Neural cell (in vitro differentiated cells): ENCODE data around the gene PEX11B. TPM values are rescaled to one million over a fixed set of nuclear protein-coding genes. Genes with fewer than 3 reads are reported as not detected.

ENCODE experiments used
- H2AFZ ChIP-seq: fragments of 200-600, 300-800 bp; sonication (generic), shearing (Covaris generic); 2 replicates; pipeline ENCODE4 v1.6.0; 2014; ENCODE audit warnings: low read depth, mild to moderate bottlenecking, antibody characterized with exemption, low read length, moderate library complexity
- H3F3A ChIP-seq: fragments of 200-600 bp; shearing (Covaris generic); 2 replicates; pipeline ENCODE4 v1.6.1; 2016; ENCODE audit warnings: mild to moderate bottlenecking, moderate library complexity, mixed read lengths, antibody characterized with exemption, low read length; ENCODE audit not compliant: insufficient read depth, poor library complexity, severe bottlenecking
- H3K27ac ChIP-seq: fragments of 200-600, 300-800 bp; sonication (generic), shearing (Covaris generic); 2 replicates; pipeline ENCODE4 v1.5.1; 2014; ENCODE audit warnings: mild to moderate bottlenecking, low read length, moderate library complexity
- H3K27me3 ChIP-seq: fragments of 300-800, 200-600 bp; sonication (generic), shearing (Covaris generic); 2 replicates; pipeline ENCODE4 v1.6.0; 2014; ENCODE audit warnings: mild to moderate bottlenecking, low read depth, low read length, moderate library complexity; ENCODE audit not compliant: insufficient read depth
- H3K36me3 ChIP-seq: fragments of 300-800, 200-600 bp; sonication (generic), shearing (Covaris generic); 2 replicates; pipeline ENCODE4 v1.5.1; 2014; ENCODE audit warnings: mild to moderate bottlenecking, antibody characterized with exemption, low read length, moderate library complexity; ENCODE audit not compliant: insufficient read depth
- H3K4me2 ChIP-seq: fragments of 300-800, 200-600 bp; sonication (generic), shearing (Covaris generic); 2 replicates; pipeline ENCODE4 v1.6.0; 2014; ENCODE audit warnings: mild to moderate bottlenecking, low read length
- H3K4me3 ChIP-seq: fragments of 300-800, 200-600 bp; sonication (generic), shearing (Covaris generic); 2 replicates; pipeline ENCODE4 v1.5.1; 2014; ENCODE audit warnings: mild to moderate bottlenecking, low read length, moderate library complexity
- H3K79me2 ChIP-seq: fragments of 200-600 bp; shearing (Covaris generic); replicated peaks from 2 replicates; pipeline ENCODE4 v1.6.0; 2014; ENCODE audit warnings: mild to moderate bottlenecking, low read length, moderate library complexity; ENCODE audit not compliant: insufficient read depth
- H3K9ac ChIP-seq: fragments of 300-800, 200-600 bp; sonication (generic), shearing (Covaris generic); 2 replicates; pipeline ENCODE4 v1.6.1; 2016; ENCODE audit warnings: mild to moderate bottlenecking, low read length, mixed read lengths
- H3K9me2 ChIP-seq: fragments of 200-600 bp; shearing (Covaris generic); 2 replicates; pipeline ENCODE4 v1.6.1; 2016; ENCODE audit warnings: mild to moderate bottlenecking, low read length, mixed read lengths; ENCODE audit not compliant: insufficient read depth
- H3K9me3 ChIP-seq: fragments of 200-600, 300-800 bp; sonication (generic), shearing (Covaris generic); 2 replicates; pipeline ENCODE4 v1.6.1; 2016; ENCODE audit warnings: mild to moderate bottlenecking, mixed run types, low read length, moderate library complexity, mixed read lengths
- H4K20me1 ChIP-seq: fragments of 200-600 bp; shearing (Covaris generic); 2 replicates; pipeline ENCODE4 v1.6.1; 2016; ENCODE audit warnings: mild to moderate bottlenecking, mixed run types; ENCODE audit not compliant: insufficient read depth
- CTCF ChIP-seq: fragments of 450-650 bp; IDR thresholded peaks from 2 replicates; pipeline ENCODE4 v1.5.1; 2014; ENCODE audit warnings: antibody characterized with exemption, mild to moderate bottlenecking, moderate library complexity; ENCODE audit not compliant: poor library complexity, severe bottlenecking
- EP300 ChIP-seq: fragments of 450-650 bp; conservative IDR thresholded peaks from 2 replicates; pipeline ENCODE4 v1.6.1; 2014; ENCODE audit warnings: antibody characterized with exemption, mild to moderate bottlenecking, moderate library complexity; ENCODE audit not compliant: poor library complexity, severe bottlenecking
- EZH2 ChIP-seq: fragments of 200-600, 300-800 bp; shearing (Covaris generic), sonication (generic); IDR thresholded peaks from 2 replicates; pipeline ENCODE4 v1.6.1; 2014; ENCODE audit warnings: antibody characterized with exemption, low read length, borderline replicate concordance, mild to moderate bottlenecking; ENCODE audit not compliant: insufficient read depth, poor library complexity, severe bottlenecking
- MXI1 ChIP-seq: fragments of 450-650 bp; conservative IDR thresholded peaks from 2 replicates; pipeline ENCODE4 v1.6.1; 2014; ENCODE audit warnings: antibody characterized with exemption, mild to moderate bottlenecking; ENCODE audit not compliant: poor library complexity, severe bottlenecking
- POLR2AphosphoS5 ChIP-seq: IDR thresholded peaks from 2 replicates; pipeline ENCODE4 v1.6.1; 2012
- RAD21 ChIP-seq: fragments of 450-650 bp; conservative IDR thresholded peaks from 2 replicates; pipeline ENCODE4 v1.6.1; 2014; ENCODE audit warnings: antibody characterized with exemption, mild to moderate bottlenecking, moderate library complexity
- REST ChIP-seq: IDR thresholded peaks from 2 replicates; pipeline ENCODE4 v1.6.1; 2012; ENCODE audit warnings: borderline replicate concordance
- SMC3 ChIP-seq: fragments of 450-650 bp; conservative IDR thresholded peaks from 2 replicates; pipeline ENCODE4 v1.6.1; 2014; ENCODE audit warnings: antibody characterized with exemption, mild to moderate bottlenecking, moderate library complexity; ENCODE audit not compliant: poor library complexity
- TAF1 ChIP-seq: IDR thresholded peaks from 2 replicates; pipeline ENCODE4 v1.6.1; 2012; ENCODE audit warnings: low read depth
- polyA plus RNA-seq: library from polyadenylated mRNA; depleted of rRNA; stranded (reverse); fragments of >200 nt; gene quantifications from 2 replicates; pipeline ENCODE4 v1.2.3, GENCODE V29; 2014

Gene PEX11B
- polyA plus RNA-seq, 1 donor from 2014 or later, result 52.4 TPM

- Histone ChIP-seq H3K9me3 (no peaks in the 10 kb centered on the region), H4K20me1 (no peaks in the 10 kb centered on the region), H3F3A (no peaks in the 10 kb centered on the region)
Measured at GRCh38 chr1:145949219-145949618, 30.7 kb upstream of the PEX11B start.

GRCh38 chr1:145947551-145947950, 29.0 kb upstream of the PEX11B start:
- H3K4me2 ChIP-seq, result no peak overlapping the region
- H3K36me3 ChIP-seq, result no peaks in the 10 kb centered on the region
- no peak overlapping the region for H3K27ac ChIP-seq
- H3F3A ChIP-seq, result no peaks in the 10 kb centered on the region
- H4K20me1 ChIP-seq, result no peaks in the 10 kb centered on the region
- H3K4me3 ChIP-seq, result no peak overlapping the region
- no peaks in the 10 kb centered on the region for H3K9me3 ChIP-seq
- H3K9me2 ChIP-seq, result no peaks in the 10 kb centered on the region
- H2AFZ ChIP-seq, result no peak overlapping the region
- H3K9ac ChIP-seq, result no peak overlapping the region
- H3K27me3 ChIP-seq, result no peaks in the 10 kb centered on the region
- peaks cover 2% of the 10 kb centered on the region for H3K79me2 ChIP-seq
- TF ChIP-seq REST (no peak), RAD21 (no peak), EZH2 (no peak), POLR2AphosphoS5 (no peak), TAF1 (no peak), MXI1 (no peak), SMC3 (no peak), EP300 (no peak)

More at GRCh38 chr1:145949219-145949618, 30.7 kb upstream of the PEX11B start:
- Histone ChIP-seq H3K9me2 (no peaks in the 10 kb centered on the region), H3K27me3 (no peaks in the 10 kb centered on the region), H3K9ac (no peak overlapping the region), H3K4me3 (no peak overlapping the region), H3K27ac (no peak overlapping the region), H2AFZ (no peak overlapping the region), H3K79me2 (peaks cover 17% of the 10 kb centered on the region), H3K36me3 (no peaks in the 10 kb centered on the region), H3K4me2 (no peak overlapping the region)
- no peak for TF ChIP-seq REST
- TF ChIP-seq POLR2AphosphoS5, result no peak
- TF ChIP-seq EP300, result no peak
- TF ChIP-seq CTCF, result no peak
- no peak for TF ChIP-seq MXI1
